H1 (cell line): Measurements from ENCODE around the gene SH2B3. TPM values are rescaled to one million over a fixed set of nuclear protein-coding genes. Genes with fewer than 3 reads are reported as not detected.

Experiments used
- NRF1 ChIP-seq: IDR thresholded peaks from 2 replicates; pipeline ENCODE4 v1.6.1; 2011; ENCODE audit warnings: mild to moderate bottlenecking, low read depth, low read length, improper control_type of control experiment
- POLR2AphosphoS5 ChIP-seq: IDR thresholded peaks from 2 replicates; pipeline ENCODE4 v1.6.1; 2011; ENCODE audit warnings: low read depth, low read length
- RXRA ChIP-seq: IDR thresholded peaks from 2 replicates; pipeline ENCODE4 v1.6.1; 2011; ENCODE audit warnings: low read depth, mild to moderate bottlenecking, low read length, moderate library complexity; ENCODE audit not compliant: insufficient read depth
- SRF ChIP-seq: IDR thresholded peaks from 2 replicates; pipeline ENCODE4 v1.6.1; 2011; ENCODE audit warnings: mild to moderate bottlenecking, low read depth, low read length, moderate library complexity
- TAF1 ChIP-seq: IDR thresholded peaks from 2 replicates; pipeline ENCODE4 v1.6.1; 2011; ENCODE audit warnings: mild to moderate bottlenecking, low read depth, low read length
- TEAD4 ChIP-seq: IDR thresholded peaks from 2 replicates; pipeline ENCODE4 v1.6.1; 2012; ENCODE audit warnings: low read depth, low read length, inconsistent platforms, mixed read lengths
- polyA plus RNA-seq, 7 experiments: library from polyadenylated mRNA; depleted of rRNA in 3 of 7; stranded (reverse) in 5 of 7; unstranded in 2 of 7; fragments of >200 nt in 5 of 7; fragments of 200-250 nt in 2 of 7; gene quantifications; 1 replicate in 5 of 7; 2 replicates in 1 of 7; 4 replicates in 1 of 7; pipeline versions ENCODE4 v1.2.1 to v1.2.3, GENCODE V29; 2011 to 2013; ENCODE audit warnings: missing spikeins in 2 of 7, mixed read lengths in 2 of 7
- total RNA-seq: library from RNA; stranded (reverse); fragmentation: NEBNext Ultra II Directional; extraction: Animal tissue kit (Norgen Biotek cat#: 25700); gene quantifications from 2 replicates; pipeline ENCODE4 v1.2.1, GENCODE V29; 2021
- TF ChIP-seq, protein P1 (sequence below): IDR thresholded peaks from 2 replicates; pipeline ENCODE4 v1.6.1; 2011; ENCODE audit warnings: low read length, improper control_type of control experiment

Gene SH2B3
- total and polyA plus RNA-seq, 2 of the 8 experiments (the other 6 are each of a cell fraction or from before 2014, with no cell fraction given) = 20.8 to 34.1 TPM

DNA sequence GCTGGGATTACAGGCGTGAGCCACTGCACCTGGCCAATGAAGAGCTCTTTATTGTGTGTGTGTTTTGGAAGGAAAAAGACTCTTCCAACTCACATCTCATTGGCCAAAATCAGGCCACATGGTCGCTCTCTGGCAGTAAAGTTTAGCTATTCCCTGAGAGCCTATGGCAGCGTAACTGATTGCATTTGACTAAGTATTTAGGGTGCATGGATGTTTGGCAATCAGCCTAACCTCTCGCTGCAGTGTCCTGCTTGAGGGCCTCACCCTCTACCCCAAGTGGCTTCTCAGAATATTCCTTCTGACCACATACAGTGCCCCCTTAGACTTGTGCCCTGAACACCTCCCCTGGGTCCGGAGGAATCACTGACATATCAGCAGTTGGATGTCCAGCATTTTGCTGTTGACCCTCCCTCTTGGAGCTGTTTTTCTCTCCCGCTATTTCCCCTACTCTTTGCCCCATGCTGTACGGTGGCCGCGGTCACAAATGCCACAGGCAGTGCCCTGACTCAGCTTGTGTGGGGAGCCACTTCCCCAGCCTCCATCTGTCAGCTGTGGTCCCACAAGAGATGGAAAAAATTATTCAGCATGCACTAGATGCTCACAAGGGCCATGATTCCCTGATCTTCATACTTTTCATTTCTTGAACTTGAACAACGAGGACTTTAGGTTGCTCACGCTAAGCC, 46.4 kb upstream of the SH2B3 start (continued):
- TF ChIP-seq NRF1 (no peak), TEAD4 (no peak), SRF (no peak), RXRA (no peak), TAF1 (no peak), POLR2AphosphoS5 (no peak)
- TF ChIP-seq, protein P1, sequence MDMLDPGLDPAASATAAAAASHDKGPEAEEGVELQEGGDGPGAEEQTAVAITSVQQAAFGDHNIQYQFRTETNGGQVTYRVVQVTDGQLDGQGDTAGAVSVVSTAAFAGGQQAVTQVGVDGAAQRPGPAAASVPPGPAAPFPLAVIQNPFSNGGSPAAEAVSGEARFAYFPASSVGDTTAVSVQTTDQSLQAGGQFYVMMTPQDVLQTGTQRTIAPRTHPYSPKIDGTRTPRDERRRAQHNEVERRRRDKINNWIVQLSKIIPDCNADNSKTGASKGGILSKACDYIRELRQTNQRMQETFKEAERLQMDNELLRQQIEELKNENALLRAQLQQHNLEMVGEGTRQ = no peak
